GM19023 (cell line): ENCODE results near the gene ZBTB7C.

ENCODE experiments used
- ATAC-seq: cut with Tn5 transposase; IDR thresholded peaks from one replicate; pipeline ENCODE4 v1.9.1; 2021; ENCODE audit warnings: mild to moderate bottlenecking, moderate library complexity; ENCODE audit not compliant: unreplicated experiment

Gene ZBTB7C

DNA sequence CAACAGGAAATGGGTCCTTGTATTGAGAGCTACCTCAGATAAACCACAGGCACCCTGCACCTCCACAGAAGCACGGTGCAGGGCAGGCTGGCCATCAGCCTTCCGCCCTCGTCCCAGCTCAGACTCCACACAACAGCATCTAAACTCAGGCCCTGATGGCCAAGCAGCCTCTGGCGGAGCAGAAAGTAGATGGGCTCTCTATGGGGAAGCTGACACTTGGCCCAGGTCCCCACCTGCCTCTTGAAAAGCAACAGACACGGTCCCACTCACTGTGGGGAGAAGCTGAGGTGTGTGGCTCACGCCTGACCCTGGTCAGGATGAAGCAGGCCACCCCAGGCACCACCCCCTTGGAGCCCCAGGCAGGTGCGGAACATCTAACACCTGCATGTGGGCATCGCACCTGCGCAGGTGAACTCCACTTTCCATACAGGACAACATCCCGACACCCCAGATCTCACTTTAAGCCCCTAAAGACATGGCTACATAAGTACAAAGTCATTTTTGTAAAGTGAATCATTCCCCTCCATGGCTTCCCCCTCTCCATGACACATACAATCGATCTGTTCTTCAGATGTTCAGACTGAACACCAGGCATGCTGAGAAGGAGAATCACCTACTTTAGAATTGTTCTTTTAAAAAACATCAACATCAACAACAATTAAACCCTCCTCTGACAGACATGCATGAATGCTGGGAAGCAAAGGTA is 208.4 kb downstream of the ZBTB7C start:
- ATAC-seq = no peak

DNA sequence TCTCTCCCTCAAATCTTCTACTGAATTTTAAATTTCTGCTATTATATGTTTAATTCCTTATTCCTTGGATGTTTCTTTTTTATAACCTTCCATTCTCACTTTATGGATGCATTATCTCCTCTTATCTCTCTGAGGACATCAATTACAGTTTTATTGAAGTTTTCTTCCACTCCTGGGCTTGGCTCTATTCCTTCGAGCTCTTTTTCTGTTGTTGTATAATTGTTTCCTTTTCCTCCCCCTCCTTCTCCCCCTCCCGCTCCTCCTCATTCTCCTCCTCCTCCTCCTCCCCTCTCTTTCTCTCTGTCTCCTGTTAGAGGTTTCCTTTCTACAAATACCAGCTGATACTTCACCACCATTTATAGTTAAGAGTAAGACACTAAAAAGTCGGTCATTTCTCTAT is 209.8 kb downstream of the ZBTB7C start:
- ATAC-seq = no peak

DNA sequence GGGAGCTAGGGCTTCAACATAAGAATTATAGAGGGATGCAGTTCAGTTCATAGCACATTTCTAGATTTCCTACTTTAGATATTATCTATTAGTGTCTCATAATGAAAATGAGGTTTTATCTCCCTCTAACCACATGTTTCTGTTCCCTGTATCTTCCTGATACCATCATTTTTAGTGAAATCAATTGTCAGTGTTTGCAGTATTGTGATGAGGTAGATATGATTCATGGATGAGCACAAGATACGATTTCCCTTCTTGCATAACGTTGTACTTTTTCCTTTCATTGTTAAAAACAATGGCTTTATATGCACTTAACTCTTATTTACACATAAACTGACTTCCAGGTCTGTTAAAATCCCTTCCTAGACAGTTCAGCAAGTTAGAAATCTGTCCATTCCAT is 211.4 kb downstream of the ZBTB7C start:
- no peak for ATAC-seq

DNA sequence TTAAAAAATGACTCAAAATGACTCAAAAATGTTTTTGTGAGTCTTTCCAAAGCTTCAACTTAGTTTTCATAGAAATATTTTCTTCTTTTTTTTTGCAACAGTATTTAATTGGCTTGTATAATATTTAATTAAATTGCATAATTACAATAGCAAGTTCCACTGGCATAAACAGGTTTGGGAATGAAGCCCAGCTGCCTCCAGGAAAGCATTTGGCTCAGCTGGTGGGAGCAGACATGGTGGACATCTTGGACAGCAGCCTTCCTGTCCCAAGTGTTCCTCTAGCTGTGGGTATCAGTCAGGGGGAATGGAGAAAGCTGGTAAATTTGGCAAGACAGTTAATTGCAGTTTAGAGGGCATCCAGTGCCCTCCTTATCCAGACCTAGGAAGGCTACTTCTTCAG is 213.4 kb downstream of the ZBTB7C start:
- no peak for ATAC-seq

DNA sequence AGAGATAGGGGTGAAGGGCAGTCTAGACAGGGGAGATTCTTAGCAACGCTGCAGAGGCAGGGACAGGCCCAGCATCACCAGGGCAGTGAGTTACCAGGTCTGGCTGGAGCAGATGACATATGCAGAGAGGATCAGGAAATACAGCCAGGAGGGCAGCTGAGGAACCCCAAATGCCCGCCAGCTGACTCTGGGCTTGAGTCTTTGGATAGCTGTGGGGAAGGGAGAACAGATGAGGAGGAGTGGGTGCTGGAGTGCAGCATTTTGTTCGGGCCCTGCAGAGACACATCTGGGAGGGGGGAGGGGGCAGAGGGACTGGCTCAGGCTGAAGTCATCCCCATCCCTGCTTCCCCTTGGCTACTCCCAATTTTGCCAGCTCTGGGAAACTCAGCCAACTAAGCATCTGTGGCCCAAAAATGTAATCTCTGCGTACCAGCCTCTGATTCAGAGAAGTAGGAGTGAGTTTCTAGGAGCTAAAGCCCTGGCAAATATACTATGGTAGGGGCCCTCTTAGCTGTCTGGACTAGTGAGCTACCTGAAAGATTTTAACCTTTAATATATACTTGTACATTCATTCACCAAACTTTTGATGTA is 214.5 kb downstream of the ZBTB7C start:
- ATAC-seq = no peak

DNA sequence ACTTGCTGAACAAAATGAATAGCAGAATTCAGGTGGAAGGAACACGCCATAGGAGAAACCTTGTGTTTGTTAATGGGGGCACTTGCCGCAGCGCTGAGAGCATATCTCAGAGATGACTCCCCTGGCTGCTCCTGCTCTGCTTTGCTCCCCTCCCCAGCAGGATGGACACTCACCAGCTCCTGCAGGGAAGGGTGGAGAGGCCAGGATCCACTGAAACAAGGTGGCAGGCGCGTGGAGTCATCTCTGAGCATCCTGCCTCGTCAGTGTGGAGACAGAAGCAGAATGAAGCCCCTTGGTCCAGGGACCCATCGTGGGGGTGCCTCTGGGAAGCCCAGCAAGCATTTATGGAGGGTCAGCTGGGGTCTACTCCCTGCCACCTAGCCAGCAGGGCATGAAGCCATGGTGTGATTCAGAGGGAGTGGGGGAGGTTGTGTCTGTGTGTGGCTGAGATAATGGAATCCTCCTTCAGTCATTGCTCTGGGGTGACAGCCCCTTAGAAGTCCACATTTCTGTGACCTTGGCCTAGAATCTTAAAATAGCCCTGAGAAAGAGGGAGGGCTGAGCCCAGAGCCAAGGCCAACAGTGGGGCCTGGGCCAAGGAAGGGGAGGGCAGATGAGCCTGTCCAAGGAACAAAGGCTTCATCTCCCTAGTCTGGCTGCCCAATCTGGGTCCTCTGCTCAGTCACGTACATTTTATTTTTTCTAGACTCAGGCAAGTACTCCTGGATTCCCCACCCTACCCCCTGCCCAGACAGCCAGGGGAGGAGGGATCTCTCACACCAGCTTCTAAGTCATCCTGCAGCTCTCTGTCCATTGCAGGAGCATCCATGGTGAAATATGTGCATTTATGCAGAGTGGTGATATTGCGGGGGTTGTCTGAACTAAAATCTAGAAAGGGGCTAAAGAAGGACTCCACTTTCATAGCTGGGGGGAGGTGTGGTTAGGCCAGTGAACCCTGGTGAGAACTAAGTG is 215.4 kb downstream of the ZBTB7C start:
- ATAC-seq = no peak

DNA sequence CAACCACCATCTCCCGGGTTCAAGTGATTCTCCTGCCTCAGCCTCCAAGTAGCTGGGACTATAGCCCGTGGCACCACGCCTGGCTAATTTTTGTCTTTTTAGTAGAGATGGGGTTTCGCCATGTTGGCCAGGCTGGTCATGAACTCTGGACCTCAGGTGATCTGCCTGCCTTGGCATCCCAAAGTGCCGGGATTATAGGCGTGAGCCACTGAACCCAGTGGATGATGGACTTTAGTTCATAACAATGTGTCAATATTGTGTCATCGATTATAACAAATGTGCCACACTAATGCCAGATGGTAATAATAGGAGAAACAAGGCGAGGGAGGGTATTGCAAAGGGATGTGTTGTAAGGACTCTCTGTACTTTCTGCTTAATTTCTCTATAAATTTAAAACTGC is 216.6 kb downstream of the ZBTB7C start:
- no peak for ATAC-seq

DNA sequence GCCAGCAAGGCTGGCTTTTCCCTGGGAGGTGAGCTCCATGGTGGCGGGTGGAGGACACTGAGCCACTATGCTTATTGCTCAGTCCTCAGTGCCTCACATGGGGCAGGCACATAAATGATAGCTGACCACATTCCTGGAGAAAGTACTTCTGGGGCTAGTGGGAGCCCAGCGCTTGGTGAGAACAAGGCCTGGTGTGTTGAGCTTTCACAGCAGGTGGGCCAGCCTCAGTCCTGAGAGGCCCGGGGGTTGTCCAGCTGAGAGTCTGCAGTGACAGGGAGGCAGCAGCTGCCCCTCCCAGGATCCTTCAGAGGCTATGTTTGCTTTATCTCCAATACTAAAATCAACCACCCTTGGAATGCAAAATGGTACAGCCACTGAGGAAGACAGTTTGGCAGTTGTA is 217.7 kb downstream of the ZBTB7C start:
- ATAC-seq = no peak

DNA sequence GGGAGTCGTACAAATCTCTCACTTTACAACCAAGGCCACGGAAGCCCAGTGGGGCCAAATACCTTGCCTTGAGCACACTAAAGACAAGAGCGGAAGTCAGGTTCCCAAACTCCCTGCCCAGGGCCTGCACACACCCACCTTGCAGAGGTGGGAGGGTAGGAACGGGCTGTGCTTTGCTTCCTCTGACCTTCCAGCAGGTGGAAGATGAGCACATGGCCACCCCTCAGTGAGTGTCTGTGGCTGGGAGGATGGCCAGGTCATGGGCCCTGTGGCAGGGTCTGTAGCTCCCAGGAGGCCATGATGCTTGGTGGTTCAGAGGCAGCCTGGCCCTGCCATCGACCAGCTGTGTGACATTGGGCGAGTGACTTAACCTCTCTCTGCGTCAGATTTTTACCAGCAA is 218.2 kb downstream of the ZBTB7C start:
- ATAC-seq = no peak

DNA sequence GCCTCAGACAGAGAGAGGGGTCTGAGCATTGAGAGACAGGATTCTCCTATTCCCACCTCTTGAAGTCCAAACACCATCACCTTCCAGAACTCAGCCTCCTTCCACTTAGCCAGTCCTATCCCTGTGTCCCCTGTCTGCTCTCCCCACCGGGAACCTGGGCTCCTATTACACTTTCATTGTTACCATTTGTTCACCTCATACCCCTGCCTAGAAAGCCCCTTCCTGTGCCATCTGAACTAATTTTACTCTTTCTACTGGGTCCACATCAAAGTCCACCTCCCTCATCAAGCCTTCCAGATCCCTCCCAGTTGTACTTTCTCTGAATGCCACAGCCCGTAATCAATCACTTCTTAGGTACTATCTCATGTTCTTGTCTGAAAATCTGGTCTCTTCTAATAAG is 220.6 kb downstream of the ZBTB7C start:
- no peak for ATAC-seq

DNA sequence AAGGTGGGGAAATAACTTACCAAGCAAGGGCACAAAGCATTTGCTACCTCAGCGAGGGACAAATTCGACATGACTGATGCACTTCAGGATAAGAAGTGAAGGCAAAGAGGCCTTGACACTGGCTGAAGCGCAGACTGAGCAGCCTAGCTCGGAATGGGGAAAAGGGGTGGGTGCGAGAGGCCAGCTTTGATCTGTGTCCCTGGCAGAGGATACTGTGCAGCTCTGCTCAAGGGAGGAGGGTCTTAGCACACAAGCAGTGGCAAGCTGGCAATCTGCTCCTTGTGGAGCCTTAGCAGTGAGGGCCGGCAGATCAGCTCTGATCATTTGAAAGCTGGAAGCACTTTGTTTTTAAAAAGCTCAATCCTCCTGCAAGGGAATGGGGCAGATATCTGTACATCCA is 222.3 kb downstream of the ZBTB7C start:
- no peak for ATAC-seq

DNA sequence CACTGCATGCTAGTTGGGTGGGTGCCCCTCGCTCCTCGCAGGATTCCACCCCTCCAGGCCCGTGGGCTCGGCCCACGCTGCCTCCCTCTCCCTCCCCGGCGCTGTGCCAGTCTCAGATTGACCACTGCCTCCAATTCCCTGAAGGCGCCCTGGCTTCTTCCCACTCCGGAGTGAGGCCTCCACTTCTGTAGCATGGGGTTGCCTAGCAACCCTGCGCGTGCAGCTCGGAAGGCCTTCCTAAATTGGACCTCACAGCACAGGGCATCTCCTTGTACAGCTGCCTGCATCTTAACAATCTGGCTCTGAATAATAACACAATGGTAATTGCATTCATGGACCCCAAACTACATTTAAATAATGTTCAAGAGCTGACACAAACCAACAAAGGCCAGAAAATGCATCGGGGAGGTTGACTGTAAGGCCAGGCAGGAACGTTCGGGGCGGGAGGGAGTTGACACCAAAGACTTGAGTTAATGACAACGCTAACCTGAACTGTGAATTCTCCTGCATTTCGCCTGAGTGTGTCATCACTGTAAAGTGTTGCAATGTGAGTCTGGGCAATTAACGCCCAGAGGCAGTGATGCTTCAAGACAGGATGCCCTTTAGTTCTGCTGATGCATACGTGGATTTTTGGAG is 222.9 kb downstream of the ZBTB7C start:
- no peak for ATAC-seq

DNA sequence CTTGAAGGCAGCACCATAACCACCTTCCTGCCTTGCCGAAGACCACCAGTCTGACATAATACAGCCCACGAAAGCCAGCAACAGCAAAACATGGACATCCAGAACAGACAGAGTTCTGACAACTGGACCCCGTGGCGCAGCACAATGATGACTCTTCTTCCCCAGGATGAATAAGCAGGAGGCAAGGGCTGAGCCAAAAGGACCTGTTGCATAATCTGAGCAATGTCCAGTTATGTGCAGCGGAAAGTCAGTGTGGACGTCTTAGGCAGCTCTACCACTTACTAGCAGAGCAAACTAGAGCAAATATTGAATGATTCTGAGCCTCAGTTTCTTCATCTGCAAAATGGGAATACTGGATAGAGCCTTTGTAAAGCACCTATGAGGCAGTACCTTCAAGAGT is 225.1 kb downstream of the ZBTB7C start:
- no peak for ATAC-seq

DNA sequence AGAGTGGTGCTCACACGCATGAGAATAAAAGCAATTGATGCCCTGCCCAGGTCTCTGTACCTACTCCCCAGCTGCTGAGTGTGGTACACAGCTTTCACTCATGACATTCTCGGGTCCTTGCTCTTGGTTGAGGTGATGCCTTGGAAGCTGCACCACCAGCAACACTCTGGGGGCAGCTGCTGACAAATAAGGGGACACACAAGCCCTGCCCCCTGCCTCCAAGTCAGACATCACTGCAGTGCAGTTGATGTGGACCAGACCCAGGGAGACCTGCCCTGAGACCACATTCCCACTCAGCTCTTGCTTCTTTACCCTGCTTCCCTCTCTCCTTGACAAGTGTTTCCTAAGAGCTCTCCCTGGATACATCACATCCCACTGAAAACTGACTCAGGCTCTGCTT is 225.6 kb downstream of the ZBTB7C start:
- ATAC-seq = no peak

DNA sequence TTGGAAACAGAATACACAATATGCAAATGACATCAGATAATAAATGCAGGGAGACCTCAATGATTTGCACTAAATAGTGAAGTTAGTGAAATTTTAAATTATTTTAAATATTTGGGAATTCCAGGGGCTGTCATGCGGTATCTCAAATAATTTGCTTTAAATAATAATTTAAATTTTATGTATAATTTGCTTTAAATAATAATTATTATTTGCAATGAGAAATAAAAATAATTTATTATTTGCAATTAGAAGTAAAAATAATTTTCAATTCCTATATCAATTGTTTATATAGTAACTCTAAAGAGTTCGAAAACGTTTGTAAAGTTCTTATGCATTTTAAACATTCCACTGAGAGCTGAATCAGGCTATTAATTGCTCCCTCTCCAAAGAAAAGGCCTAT is 226.4 kb downstream of the ZBTB7C start:
- ATAC-seq = no peak

DNA sequence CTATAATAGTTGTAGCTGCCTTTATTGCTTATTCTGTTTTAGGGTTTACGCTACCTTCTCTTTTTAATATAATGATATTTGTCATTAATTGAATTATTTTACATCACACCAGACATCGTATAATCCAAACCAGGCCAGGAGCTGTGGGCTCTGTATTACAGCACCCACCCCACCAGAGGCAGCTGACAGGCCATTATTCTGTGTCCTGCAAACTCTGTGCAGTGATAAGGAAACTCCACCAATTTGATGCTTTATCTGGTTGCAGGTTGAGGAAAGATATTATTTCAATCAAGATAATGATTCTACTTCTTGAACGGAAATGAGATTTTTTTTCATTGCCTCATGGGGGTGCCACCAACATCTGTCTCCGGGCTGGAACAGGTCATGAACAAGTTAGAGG is 227.3 kb downstream of the ZBTB7C start:
- ATAC-seq = no peak

DNA sequence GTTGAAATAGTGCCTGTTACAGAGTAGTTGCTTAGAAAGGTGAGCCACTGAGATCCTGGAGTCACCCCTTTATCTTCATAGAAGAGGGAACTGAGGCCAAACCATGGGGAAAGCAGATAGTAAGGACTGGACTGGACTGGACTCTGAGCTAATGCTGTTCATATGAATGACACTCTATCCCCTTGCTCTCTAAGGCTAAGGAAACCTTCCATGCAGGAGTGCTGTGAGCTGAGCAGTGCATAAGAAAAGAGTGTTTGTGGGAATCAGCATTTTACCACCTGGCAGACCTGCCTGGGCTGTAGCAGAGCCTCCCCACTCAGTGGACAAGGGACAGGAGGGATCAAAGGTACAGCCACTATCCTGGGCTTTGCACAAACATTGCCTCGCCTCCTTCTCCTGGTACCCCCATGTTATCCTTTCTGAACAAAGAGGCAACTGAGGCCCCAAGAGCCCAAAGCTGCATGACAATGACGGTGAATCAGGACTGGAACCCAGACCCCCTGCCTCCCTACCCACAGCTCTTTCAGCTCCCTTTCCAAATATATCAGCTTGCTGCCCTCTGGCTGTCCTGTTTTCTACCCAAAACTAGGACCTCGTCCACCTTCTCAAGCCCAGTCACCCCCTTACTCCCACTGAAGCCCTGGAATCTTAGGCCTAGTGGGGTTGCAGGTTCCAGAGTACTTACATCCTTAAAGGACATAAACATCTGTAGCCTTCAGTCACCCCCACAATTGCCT is 227.9 kb downstream of the ZBTB7C start:
- no peak for ATAC-seq

DNA sequence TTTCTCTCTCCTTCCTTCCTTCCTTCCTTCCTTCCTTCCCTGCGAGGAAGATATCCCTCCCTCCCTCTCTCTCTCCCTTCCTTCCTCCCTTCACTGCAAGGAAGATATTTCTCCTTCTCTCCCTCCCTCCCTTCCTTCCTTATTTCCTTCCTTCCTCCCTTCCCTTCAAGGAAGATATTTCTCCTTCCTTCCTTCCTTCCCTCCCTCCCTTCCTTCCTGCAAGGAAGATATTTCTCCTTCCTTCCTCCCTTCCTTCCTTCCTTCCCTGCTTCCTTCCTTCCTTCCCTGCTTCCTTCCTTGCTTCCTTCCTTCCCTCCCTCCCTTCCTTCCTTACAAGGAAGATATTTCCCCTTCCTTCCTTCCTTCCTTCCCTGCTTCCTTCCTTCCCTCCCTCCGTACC is 229.5 kb downstream of the ZBTB7C start:
- ATAC-seq = no peak

DNA sequence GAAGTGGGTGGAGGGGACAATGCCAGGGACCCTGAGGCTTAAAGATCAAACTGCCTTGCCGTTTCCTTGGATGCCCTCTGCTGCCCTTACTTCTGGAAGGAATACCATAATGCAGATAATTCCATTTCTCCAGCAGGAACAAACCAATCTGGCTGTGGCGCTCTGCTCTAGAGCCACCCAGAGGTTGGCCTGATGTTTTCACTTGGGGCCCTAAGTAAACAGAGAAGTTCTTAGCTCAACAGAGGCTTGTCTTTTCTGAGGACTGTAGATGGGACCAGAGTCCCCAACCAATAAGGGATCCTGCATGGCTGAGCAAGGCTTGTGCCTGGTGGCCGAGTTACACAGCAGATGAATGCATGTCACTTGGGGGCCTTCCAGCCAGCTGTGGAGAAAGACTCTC is 230.2 kb downstream of the ZBTB7C start:
- no peak for ATAC-seq

DNA sequence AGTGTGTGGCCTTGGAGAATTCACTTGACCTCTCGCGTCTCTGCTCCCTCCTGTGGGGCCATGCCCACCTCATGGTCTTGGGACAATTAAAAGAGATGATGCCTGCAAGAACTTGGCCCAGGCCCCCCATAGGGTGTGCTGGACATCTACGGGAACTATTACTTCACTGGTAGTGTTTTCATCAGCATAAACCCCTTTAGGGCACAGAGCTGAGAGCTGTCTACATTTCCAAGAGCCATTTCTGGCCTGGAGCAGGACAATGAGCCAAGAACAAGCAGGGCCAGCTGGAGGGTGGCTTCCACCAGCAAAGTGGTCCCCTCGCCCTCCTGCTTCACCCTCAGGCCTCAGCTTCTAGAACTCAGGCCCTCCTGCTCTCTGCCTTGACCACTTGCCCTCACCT is 232.3 kb downstream of the ZBTB7C start:
- no peak for ATAC-seq

DNA sequence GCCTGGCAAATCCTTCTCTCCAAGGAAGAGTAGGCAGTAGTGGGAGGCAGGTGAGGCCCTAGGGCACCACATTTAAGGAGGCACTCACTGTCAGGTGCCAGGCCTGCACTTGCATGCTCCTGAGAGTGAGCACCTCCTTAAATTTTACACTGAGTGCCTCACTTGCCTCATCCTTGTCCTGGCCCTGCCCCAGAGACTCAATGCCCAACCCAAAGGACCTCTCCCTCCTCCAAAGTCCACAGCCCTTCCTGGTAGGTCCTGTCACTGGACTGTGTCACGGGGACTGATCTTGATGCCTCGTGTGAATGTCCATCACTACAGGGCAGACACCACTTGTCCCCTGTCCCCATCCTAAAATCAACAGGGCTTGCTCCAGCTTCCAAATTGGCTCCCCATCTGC is 235.6 kb downstream of the ZBTB7C start:
- no peak for ATAC-seq
